Measurements from ENCODE around the gene PRRT1.

DNA sequence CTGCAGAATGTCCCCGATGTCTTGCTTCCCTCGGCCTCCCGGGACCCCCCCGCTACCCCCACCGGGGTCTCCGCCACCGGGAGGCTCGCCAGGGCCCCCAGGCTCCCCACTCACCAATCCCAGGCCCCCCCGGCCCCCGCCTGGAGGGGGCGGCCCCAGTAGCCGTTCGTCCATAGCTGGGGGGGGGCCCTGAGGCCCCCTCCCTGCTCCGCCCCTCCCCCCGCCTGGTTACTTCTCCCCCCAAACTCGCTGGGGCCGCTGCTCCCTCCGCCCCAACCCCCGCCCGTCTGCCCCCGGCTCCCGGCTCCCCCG, 38.0 kb upstream of the PRRT1 start:
- TF ChIP-seq, protein P1, sequence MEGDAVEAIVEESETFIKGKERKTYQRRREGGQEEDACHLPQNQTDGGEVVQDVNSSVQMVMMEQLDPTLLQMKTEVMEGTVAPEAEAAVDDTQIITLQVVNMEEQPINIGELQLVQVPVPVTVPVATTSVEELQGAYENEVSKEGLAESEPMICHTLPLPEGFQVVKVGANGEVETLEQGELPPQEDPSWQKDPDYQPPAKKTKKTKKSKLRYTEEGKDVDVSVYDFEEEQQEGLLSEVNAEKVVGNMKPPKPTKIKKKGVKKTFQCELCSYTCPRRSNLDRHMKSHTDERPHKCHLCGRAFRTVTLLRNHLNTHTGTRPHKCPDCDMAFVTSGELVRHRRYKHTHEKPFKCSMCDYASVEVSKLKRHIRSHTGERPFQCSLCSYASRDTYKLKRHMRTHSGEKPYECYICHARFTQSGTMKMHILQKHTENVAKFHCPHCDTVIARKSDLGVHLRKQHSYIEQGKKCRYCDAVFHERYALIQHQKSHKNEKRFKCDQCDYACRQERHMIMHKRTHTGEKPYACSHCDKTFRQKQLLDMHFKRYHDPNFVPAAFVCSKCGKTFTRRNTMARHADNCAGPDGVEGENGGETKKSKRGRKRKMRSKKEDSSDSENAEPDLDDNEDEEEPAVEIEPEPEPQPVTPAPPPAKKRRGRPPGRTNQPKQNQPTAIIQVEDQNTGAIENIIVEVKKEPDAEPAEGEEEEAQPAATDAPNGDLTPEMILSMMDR (conservative IDR thresholded peaks at IDR 0.05), result no peak
- no peak for TF ChIP-seq EZH2 (IDR thresholded peaks at IDR 0.05; ENCODE audit: low read depth)

All from PC-9 (cell line).